DMS153 (cell line): ENCODE results near the gene HAGHL.
"Not testable (repeated sequence)": the region's sequence is repeated elsewhere in the genome, so short reads cannot be mapped to it uniquely, and the experiment has no call there.

ENCODE experiments used
- DNase-seq: peaks from one replicate; lab custom pipeline; 2025; lab: John Stamatoyannopoulos, UW

Gene HAGHL

DNA sequence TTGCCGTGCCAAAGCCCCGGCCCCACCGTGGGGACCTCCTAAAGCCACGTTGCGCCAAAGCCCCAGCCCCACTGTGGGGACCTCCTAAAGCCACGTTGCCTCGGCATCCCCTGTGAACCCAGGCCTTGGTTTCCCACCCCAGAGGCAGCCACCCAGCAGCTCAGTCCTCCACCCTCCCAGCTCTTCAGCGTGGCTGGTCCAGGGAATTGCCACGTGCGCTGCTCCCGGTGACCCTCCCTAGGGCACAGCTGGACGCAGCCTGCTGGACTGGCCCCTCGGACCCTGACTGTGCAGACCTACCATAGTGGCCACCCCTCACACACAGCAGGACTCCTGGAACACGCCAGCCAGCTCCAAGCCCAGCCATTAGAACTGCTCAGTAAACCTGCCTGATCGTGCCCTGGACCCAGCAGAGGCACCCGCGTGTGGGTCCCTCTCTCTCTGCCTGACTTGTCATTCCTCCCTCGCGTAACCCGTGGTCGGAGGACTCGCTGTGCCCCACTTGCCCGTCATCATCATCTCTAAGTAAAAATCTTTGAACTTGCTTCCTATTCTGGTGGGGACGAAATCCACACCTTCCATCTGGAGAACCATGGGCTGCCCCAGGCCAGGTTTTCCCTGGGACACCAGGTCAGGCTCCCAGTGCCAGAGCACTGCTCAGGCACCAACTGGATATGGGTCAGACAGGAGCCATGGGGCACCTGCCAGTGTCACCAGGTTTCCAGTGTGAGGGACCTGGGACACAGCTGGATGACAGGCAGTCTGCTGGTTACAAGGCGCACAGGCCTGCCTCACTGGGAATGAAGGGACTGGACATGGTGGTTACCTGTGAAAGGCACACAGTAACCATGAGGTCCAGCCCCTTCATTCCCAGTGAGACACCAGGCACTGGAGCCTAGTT, 8.3 kb downstream of the HAGHL start:
- DNase-seq, result no peak

DNA sequence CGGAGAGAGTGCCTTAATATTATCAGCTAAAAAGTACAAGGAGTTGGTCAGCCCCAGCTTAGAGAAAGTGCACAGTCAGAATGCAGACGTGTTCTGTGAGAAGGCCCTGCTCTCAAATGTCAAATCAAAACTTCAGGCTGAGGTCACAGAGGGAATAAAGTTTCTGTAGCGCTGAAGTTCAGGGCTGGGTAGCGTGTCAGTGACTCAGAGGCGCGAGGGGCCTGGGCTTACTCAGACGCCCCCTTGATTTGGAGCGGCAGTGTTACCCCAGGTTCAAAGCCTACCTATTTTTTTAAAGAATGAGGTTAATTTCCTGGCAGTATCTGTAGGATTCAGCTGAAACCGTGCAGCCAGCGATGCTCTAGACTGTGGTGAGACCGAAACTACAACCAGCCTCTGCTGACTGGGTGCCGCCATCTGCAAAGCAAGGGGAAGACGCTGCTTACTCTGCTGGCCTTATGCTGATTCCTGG, 9.1 kb downstream of the HAGHL start:
- DNase-seq, result no peak

DNA sequence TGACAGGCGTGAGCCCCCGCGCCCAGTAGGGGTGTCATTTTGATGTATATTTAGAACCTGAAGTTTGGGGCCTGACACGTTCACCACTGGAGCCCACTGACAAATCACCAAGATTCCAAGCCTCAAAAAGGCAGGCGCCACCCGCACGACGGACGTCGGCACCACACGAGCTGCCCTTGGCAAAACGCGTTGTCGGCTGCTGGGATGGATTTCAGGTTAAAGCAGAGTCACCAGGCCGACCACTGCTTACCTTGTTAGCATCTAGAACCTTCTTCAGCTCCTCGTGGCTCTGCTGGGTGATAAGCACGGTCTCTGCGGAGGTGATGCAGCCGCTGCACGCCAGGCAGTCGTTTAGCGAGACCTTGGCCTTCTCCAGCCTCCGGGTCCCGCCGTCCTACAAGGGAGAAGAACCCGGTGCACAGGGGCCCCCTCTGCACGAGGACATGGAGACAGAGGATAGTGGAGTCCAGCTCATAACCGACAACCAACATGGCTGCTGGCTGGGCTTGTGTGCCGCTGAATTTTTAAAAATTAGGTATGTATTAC, 10.1 kb downstream of the HAGHL start:
- no peak for DNase-seq

DNA sequence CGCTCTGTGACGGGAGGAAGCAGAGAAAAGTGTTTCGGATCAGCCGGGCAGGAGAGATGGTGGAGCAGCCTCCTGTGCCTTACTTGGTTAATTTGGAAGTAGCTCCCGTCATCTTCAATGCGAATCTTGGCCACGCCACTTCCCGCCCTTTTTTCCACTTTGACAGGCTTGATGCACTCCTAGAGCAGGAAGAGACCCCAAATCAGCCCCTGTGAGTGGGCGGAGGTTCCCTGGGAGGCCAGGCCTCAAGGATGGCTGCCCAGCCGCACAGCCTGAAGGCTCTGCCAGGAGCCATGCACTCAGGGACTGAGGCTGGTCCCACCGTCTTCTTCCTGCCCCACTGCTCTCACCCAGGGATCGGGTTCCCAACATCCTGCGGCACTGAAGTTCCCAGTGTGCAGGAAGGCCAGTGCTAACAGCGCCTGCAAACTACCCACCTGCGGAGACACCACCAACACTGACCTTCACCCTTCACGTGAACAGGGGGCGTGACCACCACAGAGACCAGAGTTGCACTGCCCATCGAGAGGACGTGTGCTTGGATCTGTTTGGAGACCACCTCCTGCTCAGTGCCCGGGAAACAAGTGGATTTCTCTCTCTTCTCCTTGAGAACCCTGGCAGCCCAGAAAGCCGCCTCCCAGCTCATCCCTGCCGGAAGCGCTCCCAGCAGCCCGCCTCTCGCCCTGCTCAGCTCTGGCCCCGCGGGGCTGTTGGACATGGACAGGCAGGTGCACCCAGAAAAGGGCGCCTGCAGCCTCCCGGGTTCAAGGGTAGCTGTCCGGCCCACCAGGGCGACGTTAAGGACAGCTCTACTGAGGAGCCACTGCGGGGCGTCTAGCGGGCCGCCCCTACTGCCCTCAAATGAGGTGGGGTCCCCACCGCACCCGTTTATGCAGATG, 12.9 kb downstream of the HAGHL start:
- no peak for DNase-seq

GRCh38 chr16:740459-740763, 13.5 kb downstream of the HAGHL start:
- no peak for DNase-seq

DNA sequence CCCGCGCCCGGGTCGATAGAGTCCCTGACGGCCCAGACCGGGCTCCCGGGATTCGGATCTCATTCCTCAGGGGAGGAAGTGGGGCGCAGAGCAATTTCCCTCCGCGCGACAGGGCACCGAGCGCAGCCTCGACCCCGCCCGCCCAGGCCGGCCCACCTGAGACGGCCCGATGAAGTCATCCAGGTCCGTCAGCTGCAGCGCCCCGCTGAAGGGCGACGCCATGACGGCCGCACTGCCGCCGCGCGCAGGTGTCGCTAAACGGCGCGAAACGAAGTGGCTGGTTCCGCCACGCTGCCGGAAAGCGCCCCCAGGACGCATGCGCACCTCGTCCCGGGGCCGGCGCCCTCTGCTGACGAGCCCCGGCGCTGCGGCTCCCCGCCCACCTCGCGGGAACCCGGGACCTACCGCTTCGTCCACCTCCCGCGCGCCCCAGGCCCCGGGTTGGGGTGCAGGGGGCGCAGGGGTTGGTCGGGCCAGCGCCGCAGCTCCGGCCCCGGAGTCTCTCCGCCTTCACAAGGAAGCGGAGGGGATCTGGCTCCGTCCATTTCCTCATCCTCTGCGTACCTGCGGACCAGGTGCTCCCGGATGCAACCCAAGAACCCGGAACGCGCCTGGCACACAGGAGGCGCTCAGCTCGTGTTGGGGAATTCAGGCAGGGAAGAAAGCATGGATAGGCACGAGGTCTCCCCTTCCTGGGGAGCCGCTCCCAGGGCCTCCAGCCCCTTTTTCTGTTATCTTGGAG, 14.0 kb downstream of the HAGHL start, which contains the start of gene CIAO3:
TSS of gene CIAO3 (minus strand) at position 234 of the 742 bp plus-strand sequence. CDS start at position 222, 12 bp downstream.
- DNase-seq, result peak; percentile 83

- no peak for DNase-seq
These were observed 15.2 kb downstream of the HAGHL start for GRCh38 chr16:741986-742629.

- not testable (repeated sequence) for DNase-seq
These were observed 16.0 kb downstream of the HAGHL start for GRCh38 chr16:742894-743293.

DNA sequence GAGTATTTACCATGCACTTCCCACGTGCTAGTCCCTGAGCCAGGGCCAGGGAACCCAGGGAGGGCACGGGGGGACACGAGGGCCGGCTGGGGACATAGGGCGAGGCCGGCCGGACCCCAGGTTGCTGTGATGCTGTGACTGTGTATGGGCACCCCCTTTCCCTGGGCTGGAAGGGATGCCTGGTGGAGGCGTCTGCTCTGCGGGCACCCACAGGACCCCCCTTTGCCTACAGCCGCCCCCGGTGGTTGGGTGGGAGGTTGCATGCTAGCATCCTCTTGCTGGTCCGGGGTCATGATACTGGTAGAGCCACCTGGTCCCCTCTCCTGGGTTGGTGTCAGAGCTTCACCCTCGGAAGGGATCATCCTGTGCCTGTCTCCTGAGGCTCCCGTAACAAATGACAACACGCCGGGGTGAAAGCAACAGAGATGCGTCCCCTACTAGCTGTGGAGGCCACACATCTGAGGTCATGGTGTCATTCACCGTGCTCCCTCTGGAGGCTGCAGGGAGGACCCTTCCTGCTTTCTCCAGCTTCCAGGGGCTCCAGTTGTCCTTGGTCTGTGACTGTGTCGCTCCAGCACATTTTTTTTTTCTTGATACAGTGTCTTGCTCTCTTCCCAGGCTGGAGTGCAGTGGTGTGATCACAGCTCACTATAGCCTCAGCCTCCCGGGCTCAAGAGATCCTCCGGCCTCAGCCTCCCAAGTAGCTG, 17.0 kb downstream of the HAGHL start:
- no peak for DNase-seq

- no peak for DNase-seq
These were observed 18.8 kb downstream of the HAGHL start for GRCh38 chr16:745739-746138.

- DNase-seq, result no peak
These were observed 19.7 kb downstream of the HAGHL start for GRCh38 chr16:746637-747036.

DNA sequence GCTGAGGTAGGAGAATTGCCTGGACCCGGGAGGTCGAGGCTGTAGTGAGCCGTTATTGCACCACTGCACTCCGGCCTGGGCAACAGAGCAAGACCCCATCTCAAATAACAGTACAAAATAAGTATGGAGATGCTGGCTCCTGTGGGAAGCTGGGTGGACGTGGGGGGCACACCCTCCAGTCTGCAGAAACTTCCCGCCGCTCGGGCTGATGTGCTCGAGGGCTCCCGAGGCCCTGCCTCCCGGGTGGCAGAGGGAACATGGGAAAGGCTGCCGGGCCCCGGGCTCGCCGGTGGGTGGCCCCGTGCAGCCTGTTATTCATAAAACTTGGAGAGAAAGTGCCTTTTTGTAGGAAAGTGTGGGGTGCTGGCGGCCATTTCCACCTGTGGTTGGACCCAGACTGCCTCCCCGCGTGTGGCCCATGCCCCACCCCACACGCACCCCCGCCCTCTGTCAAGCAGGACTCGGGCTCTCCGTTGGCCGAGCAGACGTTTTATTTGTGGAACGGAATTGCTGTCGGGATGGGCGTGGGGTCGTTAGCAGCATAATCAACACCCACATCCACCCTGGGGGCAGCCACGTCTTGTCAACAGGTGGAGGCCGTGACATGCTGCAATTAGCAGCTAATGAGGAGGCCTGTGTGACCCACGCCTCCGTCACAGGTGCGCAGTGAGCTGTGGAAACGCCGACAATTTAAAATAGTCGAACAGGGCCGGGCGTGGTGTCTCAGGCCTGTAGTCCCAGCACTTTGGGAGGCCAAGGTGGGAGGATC, 21.3 kb downstream of the HAGHL start:
- no peak for DNase-seq

DNA sequence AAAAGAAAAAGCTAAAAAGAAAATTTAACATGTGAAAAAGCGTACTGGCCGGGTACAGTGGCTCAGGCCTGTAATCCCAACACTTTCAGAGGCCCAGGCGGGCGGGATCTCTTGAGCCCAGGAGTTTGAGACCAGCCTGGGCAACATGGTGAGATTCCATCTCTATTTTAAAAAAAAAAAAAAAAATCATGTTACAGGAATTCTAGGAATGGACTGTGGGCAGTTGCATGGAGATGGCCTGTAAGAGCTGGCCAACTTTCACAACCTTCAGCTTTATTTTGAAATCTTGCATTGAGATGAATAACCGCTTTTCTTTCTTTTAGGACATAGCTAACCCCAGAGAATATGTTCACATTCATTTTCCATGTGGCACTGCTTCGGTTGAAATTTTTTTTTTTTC, 22.1 kb downstream of the HAGHL start:
- no peak for DNase-seq

DNA sequence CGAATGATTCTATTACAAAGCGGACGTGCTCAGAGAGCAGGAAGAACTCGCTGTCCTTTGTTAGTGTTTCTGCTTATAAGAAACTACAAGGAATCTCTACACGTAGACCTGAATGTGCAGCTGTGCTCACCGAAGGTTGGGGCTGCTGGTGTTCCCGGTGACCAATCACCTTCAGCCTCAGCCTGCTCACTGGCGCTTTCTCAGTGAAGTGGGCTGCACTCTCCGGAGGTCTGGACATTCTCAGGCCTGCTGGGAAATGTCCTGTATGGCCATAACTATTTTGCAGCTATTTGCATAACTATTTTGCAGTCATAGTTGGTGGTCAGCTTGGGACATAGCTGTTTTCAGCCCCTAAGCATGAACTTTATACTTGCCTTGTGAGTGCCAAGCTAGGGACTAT, 23.6 kb downstream of the HAGHL start:
- no peak for DNase-seq

GRCh38 chr16:751152-752006, 24.5 kb downstream of the HAGHL start:
- DNase-seq, result no peak

GRCh38 chr16:752007-752312, 25.1 kb downstream of the HAGHL start:
- no peak for DNase-seq

GRCh38 chr16:754121-754607, 27.3 kb downstream of the HAGHL start:
- DNase-seq, result not testable (repeated sequence)

DNA sequence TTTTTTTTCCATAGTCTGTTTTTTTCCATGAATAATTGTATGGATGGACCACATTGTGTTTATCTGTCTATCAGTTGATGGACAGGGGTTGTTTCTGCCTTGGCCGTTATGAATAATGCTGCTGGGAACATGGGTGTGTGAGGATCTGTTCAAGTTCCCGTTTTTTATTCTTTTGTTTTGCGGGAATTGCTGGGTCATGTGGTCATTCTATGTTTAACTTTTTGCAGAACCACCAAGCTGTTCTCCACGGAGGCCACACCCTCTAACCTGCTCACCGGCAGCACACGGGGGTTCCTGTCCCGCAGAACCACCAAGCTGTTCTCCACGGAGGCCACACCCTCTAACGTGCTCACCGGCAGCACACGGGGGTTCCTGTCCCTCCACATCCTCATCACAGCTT, 27.8 kb downstream of the HAGHL start:
- DNase-seq, result no peak

DNA sequence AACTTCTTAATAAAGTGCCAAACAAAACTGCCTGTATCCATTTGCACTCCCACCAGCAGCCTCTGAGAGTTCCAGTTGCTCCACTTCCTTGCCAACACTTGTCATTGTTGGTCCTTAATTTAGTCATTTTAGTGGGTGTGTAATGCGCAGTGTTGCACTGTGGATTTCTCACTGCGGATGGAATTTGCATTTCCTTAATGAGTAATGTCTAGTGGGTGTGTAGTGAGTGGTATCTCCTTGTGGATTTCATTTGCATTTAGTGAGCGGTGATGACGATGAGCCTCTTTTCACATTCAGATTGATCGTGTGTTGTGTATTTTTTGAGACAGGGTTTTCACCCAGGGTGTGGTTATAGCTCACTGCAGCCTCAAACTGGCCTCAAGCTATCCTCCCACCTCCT, 29.5 kb downstream of the HAGHL start:
- DNase-seq, result no peak
